Stomach smooth muscle (tissue), 2 donors: Measurements from ENCODE around the gene ANKUB1.

Source experiments
- H3K27ac ChIP-seq: one replicate; pipeline ENCODE4 v1.7.0; 2013; ENCODE audit warnings: mild to moderate bottlenecking, low read length, inconsistent platforms
- H3K27me3 ChIP-seq, 2 donors: one replicate each; pipeline ENCODE4 v1.7.0; 2013; ENCODE audit warnings: low read length in 2 of 2; ENCODE audit not compliant: insufficient read depth in 2 of 2, control insufficient read depth in 1 of 2
- H3K36me3 ChIP-seq, 2 donors: one replicate each; pipeline ENCODE4 v1.7.0; 2013; ENCODE audit warnings: low read length in 2 of 2; ENCODE audit not compliant: control insufficient read depth in 2 of 2, insufficient read depth in 2 of 2
- H3K4me1 ChIP-seq: one replicate; pipeline ENCODE4 v1.7.0; 2013; ENCODE audit warnings: low read length; ENCODE audit not compliant: control insufficient read depth, insufficient read depth
- H3K4me3 ChIP-seq, 2 donors: one replicate each; pipeline ENCODE4 v1.7.0; 2013; ENCODE audit warnings: low read length in 2 of 2
- H3K9ac ChIP-seq, 2 donors: one replicate each; pipeline ENCODE4 v1.7.0; 2013; ENCODE audit warnings: low read length in 2 of 2, mild to moderate bottlenecking in 1 of 2
- H3K9me3 ChIP-seq, 2 donors: one replicate each; pipeline ENCODE4 v1.7.0; 2013; ENCODE audit warnings: low read length in 2 of 2; ENCODE audit not compliant: control insufficient read depth in 2 of 2
- donor health status: healthy.
- donor health status: Pancreatic carcinoma.

ANKUB1 gene

GRCh38 chr3:149820183-149820582 is 27.8 kb upstream of the ANKUB1 start:
- Histone ChIP-seq H3K36me3 (no peaks in the 10 kb centered on the region), H3K9ac (no peak overlapping the region), H3K4me1 (no peaks in the 10 kb centered on the region), H3K27me3 (no peaks in the 10 kb centered on the region), H3K4me3 (no peak overlapping the region), H3K9me3 (no peaks in the 10 kb centered on the region), H3K27ac (no peak overlapping the region)

- Histone ChIP-seq H3K27me3 (no peaks in the 10 kb centered on the region), H3K4me1 (no peaks in the 10 kb centered on the region), H3K9me3 (no peaks in the 10 kb centered on the region), H3K9ac (no peak overlapping the region), H3K36me3 (no peaks in the 10 kb centered on the region), H3K4me3 (no peak overlapping the region), H3K27ac (no peak overlapping the region)
Observed at GRCh38 chr3:149819432-149819831, 27.1 kb upstream of the ANKUB1 start.

GRCh38 chr3:149816986-149817385 is 24.6 kb upstream of the ANKUB1 start:
- Histone ChIP-seq H3K9me3 (no peaks in the 10 kb centered on the region), H3K36me3 (no peaks in the 10 kb centered on the region), H3K9ac (no peak overlapping the region), H3K27me3 (no peaks in the 10 kb centered on the region), H3K4me1 (peaks cover 7% of the 10 kb centered on the region), H3K27ac (no peak overlapping the region), H3K4me3 (no peak overlapping the region)

- H3K27me3 ChIP-seq = no peaks in the 10 kb centered on the region
- no peaks in the 10 kb centered on the region for H3K9me3 ChIP-seq
- no peak overlapping the region for H3K9ac ChIP-seq
- no peak overlapping the region for H3K27ac ChIP-seq
- peak overlapping the region; percentile 8 to 21 for H3K4me3 ChIP-seq
- H3K36me3 ChIP-seq = no peaks in the 10 kb centered on the region
- H3K4me1 ChIP-seq = peaks cover 7% of the 10 kb centered on the region
Observed at GRCh38 chr3:149816311-149816710, 24.0 kb upstream of the ANKUB1 start.

GRCh38 chr3:149815728-149816127 is 23.4 kb upstream of the ANKUB1 start:
- peaks cover 7% of the 10 kb centered on the region for H3K4me1 ChIP-seq
- no peak overlapping the region for H3K27ac ChIP-seq

GRCh38 chr3:149815321-149815720 is 23.0 kb upstream of the ANKUB1 start:
- Histone ChIP-seq H3K27me3 (no peaks in the 10 kb centered on the region), H3K4me3 (peak overlapping the region in 1 of 2 donors; percentile 86), H3K36me3 (no peaks in the 10 kb centered on the region), H3K4me1 (peaks cover 7% of the 10 kb centered on the region), H3K27ac (no peak overlapping the region), H3K9ac (peak overlapping the region in 1 of 2 donors; percentile 88), H3K9me3 (no peaks in the 10 kb centered on the region)

More at GRCh38 chr3:149815728-149816127, 23.4 kb upstream of the ANKUB1 start:
- Histone ChIP-seq H3K9me3 (no peaks in the 10 kb centered on the region), H3K27me3 (no peaks in the 10 kb centered on the region), H3K9ac (no peak overlapping the region), H3K4me3 (peak overlapping the region; percentile 8 to 21), H3K36me3 (no peaks in the 10 kb centered on the region)

GRCh38 chr3:149813367-149814281 is 21.3 kb upstream of the ANKUB1 start:
- Histone ChIP-seq H3K36me3 (no peaks in the 10 kb centered on the region), H3K4me1 (peaks cover 7% of the 10 kb centered on the region)

GRCh38 chr3:149812606-149813366 is 20.4 kb upstream of the ANKUB1 start, which contains the start of gene RNF13:
Gene RNF13 (plus strand): TSS chr3:149813215. CDS start chr3:149846027, 32,812 bp downstream.
- H3K4me1 ChIP-seq = peaks cover 7% of the 10 kb centered on the region
- H3K36me3 ChIP-seq = no peaks in the 10 kb centered on the region
- H3K9ac ChIP-seq = peak within 1 kb of the TSS; percentile 82 to 88
- H3K27me3 ChIP-seq = no peaks in the 10 kb centered on the region
- H3K4me3 ChIP-seq = peak within 1 kb of the TSS; percentile 86 to 96
- H3K9me3 ChIP-seq = no peaks in the 10 kb centered on the region
- peak within 1 kb of the TSS; percentile 96 for H3K27ac ChIP-seq

More at GRCh38 chr3:149813367-149814281, 21.3 kb upstream of the ANKUB1 start:
- H3K9me3 ChIP-seq = no peaks in the 10 kb centered on the region
- peak overlapping the region; percentile 86 to 96 for H3K4me3 ChIP-seq
- H3K9ac ChIP-seq = peak overlapping the region; percentile 79 to 88
- no peaks in the 10 kb centered on the region for H3K27me3 ChIP-seq
- H3K27ac ChIP-seq = peak overlapping the region; percentile 96

GRCh38 chr3:149812165-149812605 is 19.8 kb upstream of the ANKUB1 start:
- Histone ChIP-seq H3K9ac (peak overlapping the region; percentile 82 to 88), H3K9me3 (no peaks in the 10 kb centered on the region), H3K27ac (peak overlapping the region; percentile 96), H3K4me3 (peak overlapping the region; percentile 86 to 96), H3K4me1 (peaks cover 7% of the 10 kb centered on the region), H3K27me3 (no peaks in the 10 kb centered on the region), H3K36me3 (no peaks in the 10 kb centered on the region)

GRCh38 chr3:149810846-149811245 is 18.5 kb upstream of the ANKUB1 start:
- peaks cover 7% of the 10 kb centered on the region for H3K4me1 ChIP-seq
- H3K9me3 ChIP-seq = no peaks in the 10 kb centered on the region
- no peak overlapping the region for H3K27ac ChIP-seq
- H3K9ac ChIP-seq = no peak overlapping the region
- no peak overlapping the region for H3K4me3 ChIP-seq
- no peaks in the 10 kb centered on the region for H3K27me3 ChIP-seq
- H3K36me3 ChIP-seq = no peaks in the 10 kb centered on the region
